GM21390 (cell line): ENCODE data around the gene GSTA1.
"Not testable (repeated sequence)": the region's sequence is repeated elsewhere in the genome, so short reads cannot be mapped to it uniquely, and the experiment has no call there.

Source experiments
- ATAC-seq: cut with Tn5 transposase; IDR thresholded peaks from one replicate; pipeline ENCODE4 v1.9.1; 2021; ENCODE audit not compliant: unreplicated experiment

GSTA1 gene

GRCh38 chr6:52759085-52759484 is 44.5 kb downstream of the GSTA1 start:
- no peak for ATAC-seq

GRCh38 chr6:52757651-52758338 is 45.8 kb downstream of the GSTA1 start:
- not testable (repeated sequence) for ATAC-seq

- ATAC-seq = no peak
These were observed 49.2 kb downstream of the GSTA1 start for GRCh38 chr6:52754443-52754842.

- ATAC-seq = not testable (repeated sequence)
These were observed 50.5 kb downstream of the GSTA1 start for GRCh38 chr6:52753137-52753536.

GRCh38 chr6:52752310-52752709 is 51.3 kb downstream of the GSTA1 start:
- no peak for ATAC-seq

- no peak for ATAC-seq
These were observed 54.0 kb downstream of the GSTA1 start for GRCh38 chr6:52749556-52750152.

GRCh38 chr6:52747301-52747700 is 56.3 kb downstream of the GSTA1 start:
- ATAC-seq = not testable (repeated sequence)

GRCh38 chr6:52746213-52746612 is 57.4 kb downstream of the GSTA1 start:
- ATAC-seq = no peak

GRCh38 chr6:52745764-52746201 is 57.8 kb downstream of the GSTA1 start:
- ATAC-seq = no peak

- no peak for ATAC-seq
These were observed 61.7 kb downstream of the GSTA1 start for GRCh38 chr6:52741872-52742271.
